ENCODE data around the gene OPRL1.

DNA sequence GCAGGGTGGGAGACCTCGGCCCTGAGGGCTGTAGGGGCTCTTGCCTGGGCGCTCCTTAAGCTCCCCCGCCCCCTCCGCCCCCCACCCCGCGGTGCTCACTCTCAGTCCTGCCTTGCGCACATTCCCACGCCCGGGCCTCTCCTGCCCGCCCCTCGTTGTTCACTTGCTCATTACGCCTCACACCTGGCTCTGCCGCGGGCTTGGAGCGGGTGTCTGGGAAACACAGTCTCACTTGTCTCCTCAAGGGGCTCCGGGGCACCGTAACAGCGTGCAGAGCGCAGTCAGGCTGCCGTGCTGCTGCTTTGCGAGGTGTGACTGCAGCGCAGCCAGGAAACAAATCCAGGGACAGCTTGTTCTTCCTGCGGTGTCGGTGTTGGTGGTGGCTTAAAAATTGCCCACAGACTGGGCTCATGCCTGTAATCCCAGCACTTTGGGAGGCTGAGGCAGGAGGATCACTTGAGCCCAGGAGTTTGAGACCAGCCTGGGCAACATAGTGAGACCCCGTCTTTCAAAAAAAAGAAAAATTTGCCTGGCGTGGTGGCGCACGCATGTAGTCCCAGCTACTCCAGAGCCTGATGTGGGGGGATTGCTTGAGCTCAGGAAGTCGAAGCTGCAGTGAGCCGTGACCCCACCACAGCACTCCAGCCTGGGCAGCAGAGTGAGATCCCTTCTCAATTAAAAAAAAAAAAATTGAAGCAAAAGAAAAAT, 22.9 kb downstream of the OPRL1 start:
- no peak for TF ChIP-seq EP300 (IDR thresholded peaks at IDR 0.05; ENCODE audit: borderline replicate concordance in 1 of 2, low read depth in 2 of 2, low read length in 2 of 2)
- no peak for TF ChIP-seq POLR2AphosphoS5 (IDR thresholded peaks at IDR 0.05; ENCODE audit: low read depth, low read length)
- TF ChIP-seq ATF2 (IDR thresholded peaks at IDR 0.05; ENCODE audit: low read length), result no peak
- TF ChIP-seq CTCF (IDR thresholded peaks at IDR 0.05; ENCODE audit: control extremely low read depth in 1 of 3, insufficient read depth in 1 of 3, low read depth in 1 of 3, low read length in 3 of 3), result no peak
- TF ChIP-seq TAF7 (optimal IDR thresholded peaks at IDR 0.05; ENCODE audit: borderline replicate concordance, low read depth, low read length), result no peak
- no peak for TF ChIP-seq JUND (IDR thresholded peaks at IDR 0.05; ENCODE audit: low read length)
- no peak for TF ChIP-seq ATF3 (IDR thresholded peaks at IDR 0.05; ENCODE audit: insufficient read depth, low read depth, low read length)
- TF ChIP-seq SUZ12 (IDR thresholded peaks at IDR 0.05; ENCODE audit: low read length), result no peak
- no peak for TF ChIP-seq TAF1 (IDR thresholded peaks at IDR 0.05; ENCODE audit: low read depth, low read length)
- TF ChIP-seq POLR2A (IDR thresholded peaks at IDR 0.05; ENCODE audit: control extremely low read depth in 1 of 2, low read depth in 2 of 2, low read length in 2 of 2), result no peak
- TF ChIP-seq RFX5 (IDR thresholded peaks at IDR 0.05; ENCODE audit: borderline replicate concordance, low read depth, low read length), result no peak
